K562 (cell line): ENCODE data around the gene PIBF1. TPM values are rescaled to one million over a fixed set of nuclear protein-coding genes. Genes with fewer than 3 reads are reported as not detected.

Experiments
- ATAC-seq: fragments of 200-7000 bp; cut with Tn5 transposase; 3 replicates; pipeline ENCODE4 v1.9.1; 2020; ENCODE audit warnings: moderate library complexity
- BruUV-seq: library from RNA; stranded (reverse); fragments of 400-500 nt; replicated peaks from 2 replicates; lab custom pipeline; 2021; lab: Mats Ljungman, UMichigan
- CTCF ChIA-PET: fragments of 300-600 bp; formaldehyde crosslinking; extraction: SDS; loops from one replicate; lab custom pipeline; 2021; ENCODE audit warnings: low intra/inter-chr PET ratio; lab: Yijun Ruan, JAX
- POLR2A ChIA-PET: fragments of 300-600, 350-650 bp; sonication (Branson Sonifier 250); formaldehyde crosslinking; extraction: SDS; loops from one replicate; lab custom pipeline; 2021; ENCODE audit warnings: antibody characterized with exemption, inconsistent platforms; lab: Yijun Ruan, JAX
- DNase-seq, 4 experiments: peaks; one replicate each; pipeline versions ENCODE4 v3.0.0 to v3.0.0-alpha.2; 2011 to 2018; ENCODE audit warnings: low spot score in 3 of 4, mixed read lengths in 3 of 4; ENCODE audit errors: extremely low read depth in 1 of 4
- FAIRE-seq: peaks from 2 replicates; lab custom pipeline; 2011; peaks lifted over from hg19 to GRCh38; lab: Jason Lieb, UNC
- H2AFZ ChIP-seq: 2 replicates; pipeline ENCODE4 v1.6.0; 2011; ENCODE audit warnings: low read depth, low read length, control low read depth, inconsistent platforms
- H3K27ac ChIP-seq: fragments of 200-600 bp; 3 replicates; pipeline ENCODE4 v1.8.0; 2011; ENCODE audit warnings: low read depth, mild to moderate bottlenecking, control low read depth, inconsistent platforms, low read length, moderate library complexity, mixed read lengths; ENCODE audit errors: extremely low read depth
- H3K27me3 ChIP-seq, 2 experiments: fragments of 300-600 bp in 1 of 2; 2 replicates in 1 of 2; 3 replicates in 1 of 2; pipeline versions ENCODE4 v1.6.0 to v1.8.0; 2011; ENCODE audit warnings: inconsistent platforms in 2 of 2, low read length in 2 of 2, mild to moderate bottlenecking in 1 of 2, mixed read lengths in 1 of 2, moderate library complexity in 1 of 2; ENCODE audit not compliant: control insufficient read depth in 2 of 2, insufficient read depth in 2 of 2
- H3K36me3 ChIP-seq: fragments of 300-600 bp; 3 replicates; pipeline ENCODE4 v1.8.0; 2011; ENCODE audit warnings: mild to moderate bottlenecking, low read length, inconsistent platforms; ENCODE audit not compliant: control insufficient read depth, insufficient read depth
- H3K4me1 ChIP-seq, 2 experiments: fragments of 200-600 bp in 1 of 2; replicated peaks in 1 of 2; 2 replicates in 1 of 2; 3 replicates in 1 of 2; pipeline versions ENCODE4 v1.5.1 to v1.8.0; 2011; ENCODE audit warnings: inconsistent platforms in 2 of 2, low read length in 2 of 2, mild to moderate bottlenecking in 1 of 2, mixed read lengths in 1 of 2, moderate library complexity in 1 of 2; ENCODE audit not compliant: control insufficient read depth in 2 of 2, insufficient read depth in 2 of 2
- H3K4me2 ChIP-seq: 2 replicates; pipeline ENCODE4 v1.6.1; 2011; ENCODE audit warnings: low read length, control low read depth, inconsistent platforms, mixed read lengths; ENCODE audit not compliant: insufficient read depth
- H3K4me3 ChIP-seq: fragments of 200-600 bp; sonication (generic), shearing (Covaris generic); 2 replicates; pipeline ENCODE4 v1.5.1; 2016; ENCODE audit warnings: control low read depth, inconsistent platforms
- H3K79me2 ChIP-seq: fragments of 200-600 bp; 3 replicates; pipeline ENCODE4 v1.8.0; 2011; ENCODE audit warnings: low read length, inconsistent platforms; ENCODE audit not compliant: control insufficient read depth, insufficient read depth
- H3K9ac ChIP-seq, 2 experiments: 2 replicates each; pipeline versions ENCODE4 v1.6.0 to v1.6.1; 2011; ENCODE audit warnings: low read depth in 2 of 2, low read length in 2 of 2, control low read depth in 1 of 2, inconsistent platforms in 1 of 2, mild to moderate bottlenecking in 1 of 2, mixed read lengths in 1 of 2; ENCODE audit not compliant: insufficient read depth in 1 of 2
- H3K9me1 ChIP-seq: one replicate; pipeline ENCODE4 v1.6.0; 2011; ENCODE audit warnings: inconsistent platforms, mild to moderate bottlenecking, low read length, moderate library complexity; ENCODE audit not compliant: control insufficient read depth, insufficient read depth
- H3K9me3 ChIP-seq: replicated peaks from 2 replicates; pipeline ENCODE4 v1.5.1; 2011; ENCODE audit warnings: low read depth, low read length, inconsistent platforms; ENCODE audit not compliant: control insufficient read depth, insufficient read depth
- H4K20me1 ChIP-seq: replicated peaks from 2 replicates; pipeline ENCODE4 v1.6.1; 2011; ENCODE audit warnings: low read length, inconsistent platforms, mixed read lengths; ENCODE audit not compliant: control insufficient read depth, insufficient read depth
- CGGBP1 ChIP-seq: fragments of 250-450 bp; sonication (Bioruptor Pico); IDR thresholded peaks from 2 replicates; pipeline ENCODE4 v1.9.0; 2021; ENCODE audit warnings: mild to moderate bottlenecking
- HMGXB4 ChIP-seq: sonication (generic); formaldehyde crosslinking; IDR thresholded peaks from 2 replicates; pipeline ENCODE4 v1.8.1; 2023; ENCODE audit warnings: mild to moderate bottlenecking, missing genetic modification reagents
- HNRNPH1 ChIP-seq: fragments of 200-400 bp; formaldehyde crosslinking; optimal IDR thresholded peaks from 2 replicates; pipeline ENCODE3; 2017; ENCODE audit warnings: low read depth, mild to moderate bottlenecking, low read length, moderate library complexity
- L3MBTL2 ChIP-seq: fragments of 450-650 bp; IDR thresholded peaks from 2 replicates; pipeline ENCODE4 v1.6.1; 2016; ENCODE audit warnings: mild to moderate bottlenecking, moderate library complexity
- LEF1 ChIP-seq: fragments of 450-650 bp; IDR thresholded peaks from 2 replicates; pipeline ENCODE4 v1.6.1; 2016; ENCODE audit warnings: mild to moderate bottlenecking
- PBX2 ChIP-seq, 2 experiments: IDR thresholded peaks in 1 of 2; conservative IDR thresholded peaks in 1 of 2; 2 replicates each; pipeline ENCODE4 v1.6.1; 2016; ENCODE audit warnings: low read depth in 2 of 2, mild to moderate bottlenecking in 1 of 2, missing compliant biosample characterization in 1 of 2, missing genetic modification characterization in 1 of 2, moderate library complexity in 1 of 2
- PHF21A ChIP-seq: fragments of 450-650 bp; IDR thresholded peaks from 2 replicates; pipeline ENCODE4 v1.6.1; 2017; ENCODE audit warnings: low read depth, borderline replicate concordance
- RAD21 ChIP-seq, 2 experiments: fragments of 250-450 bp in 1 of 2; fragments of 450-650 bp in 1 of 2; sonication (Bioruptor Pico) in 1 of 2; formaldehyde crosslinking in 1 of 2; IDR thresholded peaks in 1 of 2; conservative IDR thresholded peaks in 1 of 2; 2 replicates each; pipeline versions ENCODE4 v1.4.0 to v1.8.0; 2020 to 2022; ENCODE audit warnings: mild to moderate bottlenecking in 2 of 2, moderate library complexity in 1 of 2
- TEAD1 ChIP-seq, 2 experiments: fragments of 450-650 bp in 1 of 2; sonication (generic) in 1 of 2; formaldehyde crosslinking; IDR thresholded peaks; 2 replicates each; pipeline versions ENCODE4 v1.4.0 to v1.8.0; 2020 to 2022; ENCODE audit warnings: mild to moderate bottlenecking in 2 of 2, missing genetic modification reagents in 1 of 2
- UBTF ChIP-seq, 2 experiments: IDR thresholded peaks; 2 replicates each; pipeline ENCODE4 v1.6.1; 2012; ENCODE audit warnings: improper control_type of control experiment in 2 of 2, low read depth in 2 of 2, low read length in 2 of 2, borderline replicate concordance in 1 of 2
- ZC3H4 ChIP-seq: sonication (generic); formaldehyde crosslinking; IDR thresholded peaks from 2 replicates; pipeline ENCODE4 v1.9.0; 2021; ENCODE audit warnings: missing genetic modification reagents, borderline replicate concordance
- ZFP1 ChIP-seq: fragments of 450-650 bp; formaldehyde crosslinking; IDR thresholded peaks from 2 replicates; pipeline ENCODE4 v1.4.0; 2020; ENCODE audit warnings: mild to moderate bottlenecking, mixed read lengths
- ZNF395 ChIP-seq: fragments of 200-800 bp; sonication (Bioruptor generic); IDR thresholded peaks from 2 replicates; pipeline ENCODE4 v1.6.1; 2017; ENCODE audit warnings: missing genetic modification characterization, missing compliant biosample characterization
- WGBS: fragments of 100-300 bp; shearing (Covaris generic); methylation state at CpG from one replicate; pipeline ENCODE4 v1.1.6; 2016; ENCODE audit warnings: low coverage, mixed read lengths; ENCODE audit not compliant: insufficient coverage; ENCODE audit errors: missing lambda C conversion rate; 5-methylcytosine and 5-hydroxymethylcytosine counted together
- in situ Hi-C: fragments of 300-500 bp; cut with MboI; formaldehyde crosslinking; loops from 4 replicates; pipeline ENCODE4 v1.15.0; 2018; ENCODE audit warnings: inconsistent platforms, mixed read lengths
- intact Hi-C: fragments of 100-400 bp; cut with micrococcal nuclease; formaldehyde crosslinking; loops from 2 replicates; pipeline ENCODE4 v1.14.2; 2022
- polyA plus RNA-seq, 8 experiments: library from polyadenylated mRNA; depleted of rRNA in 4 of 8; stranded (reverse) in 5 of 8; unstranded in 3 of 8; fragments of >200 nt; fragmentation: Nextera tagmentation in 2 of 8; fragmentation: Illumina TruSeq in 1 of 8; extraction: Ambion mirVana in 2 of 8; extraction: Trizol in 1 of 8; gene quantifications; 2 replicates each; pipeline versions ENCODE4 v1.2.1 to v1.2.3, GENCODE V29; 2011 to 2014; ENCODE audit warnings: inconsistent platforms in 1 of 8, missing spikeins in 1 of 8
- total RNA-seq, 7 experiments: library from RNA; depleted of rRNA in 6 of 7; stranded (reverse); fragments of >200 nt in 6 of 7; fragmentation: Illumina TruSeq in 2 of 7; extraction: Trizol in 2 of 7; gene quantifications; 2 replicates each; pipeline versions ENCODE4 v1.2.1 to v1.2.3, GENCODE V29; 2011 to 2021; ENCODE audit warnings: low replicate concordance in 1 of 7

The PIBF1 gene
- total and polyA plus RNA-seq, 9 of the 15 experiments (the other 6 are each of a cell fraction or from before 2014, with no cell fraction given): 9.1 to 28.8 (median 14.7) TPM

- Histone ChIP-seq H3K79me2 (no peaks in the 10 kb centered on the region), H2AFZ (no peak overlapping the region), H3K4me3 (no peak overlapping the region), H3K9ac (no peak overlapping the region), H3K4me1 (no peaks in the 10 kb centered on the region), H3K4me2 (no peak overlapping the region), H3K36me3 (peaks cover 22% of the 10 kb centered on the region; the same call in 2 of the 3 replicates), H3K27me3 (no peaks in the 10 kb centered on the region), H3K9me1 (no peaks in the 10 kb centered on the region), H3K9me3 (no peaks in the 10 kb centered on the region), H3K27ac (no peak overlapping the region), H4K20me1 (no peaks in the 10 kb centered on the region)
- FAIRE-seq: no peak
- no peak for DNase-seq
- no TSS peak for BruUV-seq
- no peak for ATAC-seq
- in situ Hi-C loops: no loop called here
- CTCF ChIA-PET: no interaction called here
- intact Hi-C loops: no loop called here
- POLR2A ChIA-PET: no interaction called here
- 92% methylated on average over 1 of the region's 1 CpG for WGBS
- no peak for TF ChIP-seq PHF21A
- TF ChIP-seq HNRNPH1: no peak
- TF ChIP-seq PBX2 (CRISPR knock-in tag; IDR thresholded peaks at IDR 0.05; ENCODE audit: low read depth): no peak
- no peak for TF ChIP-seq PBX2 (tag; conservative IDR thresholded peaks at IDR 0.05; ENCODE audit: low read depth)
- no peak for TF ChIP-seq RAD21 (CRISPR knock-in tag; conservative IDR thresholded peaks at IDR 0.05 in 1 of 2, IDR thresholded peaks at IDR 0.05 in 1 of 2)
- no peak for TF ChIP-seq CGGBP1 (CRISPR knock-in tag)
- no peak for TF ChIP-seq ZC3H4 (CRISPR knock-in tag)
- no peak for TF ChIP-seq TEAD1 (CRISPR knock-in tag; IDR thresholded peaks at IDR 0.05)
- TF ChIP-seq LEF1: no peak
- TF ChIP-seq UBTF (IDR thresholded peaks at IDR 0.05; ENCODE audit: borderline replicate concordance in 1 of 2, low read depth in 2 of 2, low read length in 2 of 2): no peak
- TF ChIP-seq ZNF395: no peak
- no peak for TF ChIP-seq L3MBTL2
- no peak for TF ChIP-seq HMGXB4 (CRISPR knock-in tag)
- no peak for TF ChIP-seq ZFP1 (CRISPR knock-in tag)
Observed at GRCh38 chr13:72911981-72912380, 130.0 kb downstream of the PIBF1 start.
